ENCODE measurements around the gene DNAAF5.

The DNAAF5 gene

GRCh38 chr7:768881-769504 lies 42.5 kb downstream of the DNAAF5 start:
- ATAC-seq (ENCODE audit: low read depth) = no peak
- DNase-seq (ENCODE audit: low spot score) = no peak
- Histone ChIP-seq H3K9me3 (ENCODE audit: severe bottlenecking) (no peaks in the 10 kb centered on the region), H3K4me3 (ENCODE audit: severe bottlenecking) (no peak overlapping the region), H3K4me1 (ENCODE audit: insufficient read depth, poor library complexity, severe bottlenecking) (no peaks in the 10 kb centered on the region), H3K36me3 (ENCODE audit: low read depth) (peaks cover 32% of the 10 kb centered on the region), H3K27me3 (ENCODE audit: insufficient read depth, poor library complexity, severe bottlenecking) (no peaks in the 10 kb centered on the region), H3K27ac (ENCODE audit: poor library complexity, severe bottlenecking) (no peak overlapping the region)
- TF ChIP-seq CTCF (IDR thresholded peaks at IDR 0.05; ENCODE audit: poor library complexity, severe bottlenecking) = no peak

GRCh38 chr7:770336-770735 lies 43.8 kb downstream of the DNAAF5 start:
- Histone ChIP-seq H3K4me3 (ENCODE audit: severe bottlenecking) (no peak overlapping the region), H3K9me3 (ENCODE audit: severe bottlenecking) (no peaks in the 10 kb centered on the region), H3K27me3 (ENCODE audit: insufficient read depth, poor library complexity, severe bottlenecking) (no peaks in the 10 kb centered on the region), H3K36me3 (ENCODE audit: low read depth) (peaks cover 26% of the 10 kb centered on the region), H3K27ac (ENCODE audit: poor library complexity, severe bottlenecking) (no peak overlapping the region), H3K4me1 (ENCODE audit: insufficient read depth, poor library complexity, severe bottlenecking) (no peaks in the 10 kb centered on the region)
- no peak for DNase-seq (ENCODE audit: low spot score)
- no peak for TF ChIP-seq CTCF (IDR thresholded peaks at IDR 0.05; ENCODE audit: poor library complexity, severe bottlenecking)
- no peak for ATAC-seq (ENCODE audit: low read depth)

- Histone ChIP-seq H3K27ac (ENCODE audit: poor library complexity, severe bottlenecking) (no peak overlapping the region), H3K4me1 (ENCODE audit: insufficient read depth, poor library complexity, severe bottlenecking) (no peaks in the 10 kb centered on the region)
- no peak for ATAC-seq (ENCODE audit: low read depth)
These were observed 44.3 kb downstream of the DNAAF5 start for GRCh38 chr7:770741-771166.

GRCh38 chr7:771234-772004 lies 44.9 kb downstream of the DNAAF5 start:
- Histone ChIP-seq H3K4me1 (ENCODE audit: insufficient read depth, poor library complexity, severe bottlenecking) (no peaks in the 10 kb centered on the region), H3K9me3 (ENCODE audit: severe bottlenecking) (no peaks in the 10 kb centered on the region), H3K4me3 (ENCODE audit: severe bottlenecking) (no peak overlapping the region), H3K36me3 (ENCODE audit: low read depth) (peaks cover 26% of the 10 kb centered on the region), H3K27me3 (ENCODE audit: insufficient read depth, poor library complexity, severe bottlenecking) (no peaks in the 10 kb centered on the region), H3K27ac (ENCODE audit: poor library complexity, severe bottlenecking) (no peak overlapping the region)
- TF ChIP-seq CTCF (IDR thresholded peaks at IDR 0.05; ENCODE audit: poor library complexity, severe bottlenecking) = no peak
- DNase-seq (ENCODE audit: low spot score) (no peak), ATAC-seq (ENCODE audit: low read depth) (no peak)

More at GRCh38 chr7:770741-771166, 44.3 kb downstream of the DNAAF5 start:
- Histone ChIP-seq H3K4me3 (ENCODE audit: severe bottlenecking) (no peak overlapping the region), H3K27me3 (ENCODE audit: insufficient read depth, poor library complexity, severe bottlenecking) (no peaks in the 10 kb centered on the region), H3K9me3 (ENCODE audit: severe bottlenecking) (no peaks in the 10 kb centered on the region), H3K36me3 (ENCODE audit: low read depth) (peaks cover 26% of the 10 kb centered on the region)
- DNase-seq (ENCODE audit: low spot score) = no peak
- no peak for TF ChIP-seq CTCF (IDR thresholded peaks at IDR 0.05; ENCODE audit: poor library complexity, severe bottlenecking)

GRCh38 chr7:772005-772294 lies 45.5 kb downstream of the DNAAF5 start:
- H3K36me3 ChIP-seq (ENCODE audit: low read depth) = peaks cover 23% of the 10 kb centered on the region
- no peak overlapping the region for H3K4me3 ChIP-seq (ENCODE audit: severe bottlenecking)
- ATAC-seq (ENCODE audit: low read depth) = no peak
- DNase-seq (ENCODE audit: low spot score) = no peak
- H3K9me3 ChIP-seq (ENCODE audit: severe bottlenecking) = no peaks in the 10 kb centered on the region
- TF ChIP-seq CTCF (IDR thresholded peaks at IDR 0.05; ENCODE audit: poor library complexity, severe bottlenecking) = no peak
- no peaks in the 10 kb centered on the region for H3K27me3 ChIP-seq (ENCODE audit: insufficient read depth, poor library complexity, severe bottlenecking)
- H3K27ac ChIP-seq (ENCODE audit: poor library complexity, severe bottlenecking) = no peak overlapping the region
- no peaks in the 10 kb centered on the region for H3K4me1 ChIP-seq (ENCODE audit: insufficient read depth, poor library complexity, severe bottlenecking)

Data from RWPE2 (cell line).